ENCODE data around the gene DSCAML1.
"Not testable (repeated sequence)": the region's sequence is repeated elsewhere in the genome, so short reads cannot be mapped to it uniquely, and the experiment has no call there.

Gene DSCAML1

DNA sequence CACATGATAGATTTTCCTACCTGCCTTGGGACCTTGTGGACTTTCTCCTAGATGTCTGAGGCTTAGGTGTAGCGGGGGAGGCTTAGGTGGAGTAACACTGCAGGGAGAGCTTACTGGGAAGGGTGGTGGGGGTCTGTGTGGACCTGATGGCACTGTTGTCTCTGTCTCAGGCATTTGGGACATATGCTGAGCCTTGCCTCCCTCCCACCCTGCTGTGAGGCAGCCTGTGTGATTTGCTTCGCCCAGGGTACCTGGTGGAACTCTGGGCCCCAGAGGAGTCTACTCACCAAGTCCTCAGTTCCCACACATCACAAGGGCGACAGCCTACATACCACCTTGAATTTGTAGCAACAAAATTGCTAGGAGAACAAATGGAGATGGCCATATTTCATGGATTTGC, 388.7 kb downstream of the DSCAML1 start:
- intact Hi-C loops (cut with DNase I; ENCODE audit: low total_unique reads) = no loop called here
- peaks cover 79 to 94% (median 79%) of the 10 kb centered on the region in 3 donors for H3K36me3 ChIP-seq

GRCh38 chr11:117407016-117407415, 390.0 kb downstream of the DSCAML1 start:
- peaks cover 82 to 95% (median 85%) of the 10 kb centered on the region in 3 donors for H3K36me3 ChIP-seq
- H3K27me3 ChIP-seq = no peaks in the 10 kb centered on the region
- TF ChIP-seq, protein P1, sequence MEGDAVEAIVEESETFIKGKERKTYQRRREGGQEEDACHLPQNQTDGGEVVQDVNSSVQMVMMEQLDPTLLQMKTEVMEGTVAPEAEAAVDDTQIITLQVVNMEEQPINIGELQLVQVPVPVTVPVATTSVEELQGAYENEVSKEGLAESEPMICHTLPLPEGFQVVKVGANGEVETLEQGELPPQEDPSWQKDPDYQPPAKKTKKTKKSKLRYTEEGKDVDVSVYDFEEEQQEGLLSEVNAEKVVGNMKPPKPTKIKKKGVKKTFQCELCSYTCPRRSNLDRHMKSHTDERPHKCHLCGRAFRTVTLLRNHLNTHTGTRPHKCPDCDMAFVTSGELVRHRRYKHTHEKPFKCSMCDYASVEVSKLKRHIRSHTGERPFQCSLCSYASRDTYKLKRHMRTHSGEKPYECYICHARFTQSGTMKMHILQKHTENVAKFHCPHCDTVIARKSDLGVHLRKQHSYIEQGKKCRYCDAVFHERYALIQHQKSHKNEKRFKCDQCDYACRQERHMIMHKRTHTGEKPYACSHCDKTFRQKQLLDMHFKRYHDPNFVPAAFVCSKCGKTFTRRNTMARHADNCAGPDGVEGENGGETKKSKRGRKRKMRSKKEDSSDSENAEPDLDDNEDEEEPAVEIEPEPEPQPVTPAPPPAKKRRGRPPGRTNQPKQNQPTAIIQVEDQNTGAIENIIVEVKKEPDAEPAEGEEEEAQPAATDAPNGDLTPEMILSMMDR (IDR thresholded peaks at IDR 0.05) = no peak
- H3K27ac ChIP-seq = no peak overlapping the region
- no peak for DNase-seq
- peaks cover 0 to 6% (median 0%) of the 10 kb centered on the region in 3 donors for H3K9me3 ChIP-seq
- H3K4me1 ChIP-seq = no peaks in the 10 kb centered on the region
- intact Hi-C loops (cut with DNase I; ENCODE audit: low total_unique reads) = no loop called here
- no peak overlapping the region for H3K4me3 ChIP-seq

More for the DNA sequence above, 388.7 kb downstream of the DSCAML1 start:
- H3K9me3 ChIP-seq = peaks cover 0 to 6% (median 0%) of the 10 kb centered on the region in 3 donors
- H3K4me3 ChIP-seq = no peak overlapping the region
- H3K4me1 ChIP-seq = no peaks in the 10 kb centered on the region
- no peak overlapping the region for H3K27ac ChIP-seq
- peak in 1 of 2 donors; percentile 32 for DNase-seq
- no peaks in the 10 kb centered on the region for H3K27me3 ChIP-seq
- TF ChIP-seq, protein P1 (IDR thresholded peaks at IDR 0.05) = no peak

DNA sequence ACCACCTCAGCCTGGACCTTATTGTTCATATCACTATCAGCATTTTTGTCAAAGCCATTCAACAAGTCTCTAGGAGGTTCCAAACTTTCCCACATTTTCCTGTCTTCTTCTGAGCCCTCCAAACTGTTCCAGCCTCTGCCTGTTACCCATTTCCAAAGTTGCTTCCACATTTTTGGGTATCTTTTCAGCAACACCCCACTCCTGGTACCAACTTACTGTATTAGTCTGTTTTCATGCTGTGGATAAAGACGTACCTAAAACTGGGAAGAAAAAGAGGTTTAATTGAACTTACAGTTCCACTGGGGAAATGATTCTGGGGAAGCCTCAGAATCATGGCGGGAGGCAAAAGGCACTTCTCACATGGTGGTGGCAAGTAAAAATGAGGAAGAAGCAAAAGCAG, 391.1 kb downstream of the DSCAML1 start:
- H3K4me3 ChIP-seq; H3K27me3 ChIP-seq; DNase-seq; H3K9me3 ChIP-seq; H3K4me1 ChIP-seq; intact Hi-C loops (cut with DNase I; ENCODE audit: low total_unique reads); H3K27ac ChIP-seq: not testable (repeated sequence)
- peaks cover 74 to 88% (median 76%) of the 10 kb centered on the region in 3 donors for H3K36me3 ChIP-seq

DNA sequence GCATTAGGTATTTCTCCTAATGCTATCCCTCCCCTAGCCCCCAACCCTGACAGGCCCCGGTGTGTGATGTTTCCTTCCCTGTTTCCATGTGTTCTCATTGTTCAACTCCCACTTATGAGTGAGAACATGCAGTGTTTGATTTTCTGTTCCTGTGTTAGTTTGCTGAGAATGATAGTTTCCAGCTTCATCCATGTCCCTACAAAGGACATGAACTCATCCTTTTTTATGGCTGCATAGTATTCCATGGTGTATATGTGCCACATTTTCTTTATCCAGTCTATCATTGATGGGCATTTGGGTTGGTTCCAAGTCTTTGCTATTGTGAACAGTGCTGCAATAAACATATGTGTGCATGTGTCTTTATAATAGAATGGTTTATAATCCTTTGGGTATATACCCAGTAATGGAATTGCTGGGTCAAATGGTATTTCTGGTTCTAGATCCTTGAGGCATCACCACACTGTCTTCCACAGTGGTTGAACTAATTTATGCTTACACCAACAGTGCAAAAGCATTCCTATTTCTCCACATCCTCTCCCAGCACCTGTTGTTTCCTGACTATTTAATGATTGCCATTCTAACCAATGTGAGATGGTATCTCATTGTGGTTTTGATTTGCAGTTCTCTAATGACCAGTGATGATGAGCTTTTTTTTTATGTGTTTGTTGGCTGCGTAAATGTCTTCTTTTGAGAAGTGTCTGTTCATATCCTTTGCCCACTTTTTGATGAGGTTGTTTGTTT, 397.7 kb downstream of the DSCAML1 start:
- H3K36me3 ChIP-seq = peaks cover 64 to 75% (median 67%) of the 10 kb centered on the region in 3 donors
- DNase-seq; H3K27ac ChIP-seq; H3K27me3 ChIP-seq; intact Hi-C loops (cut with DNase I; ENCODE audit: low total_unique reads); H3K4me3 ChIP-seq; H3K4me1 ChIP-seq: not testable (repeated sequence)
- H3K9me3 ChIP-seq = peaks cover 0 to 11% (median 3%) of the 10 kb centered on the region in 3 donors

DNA sequence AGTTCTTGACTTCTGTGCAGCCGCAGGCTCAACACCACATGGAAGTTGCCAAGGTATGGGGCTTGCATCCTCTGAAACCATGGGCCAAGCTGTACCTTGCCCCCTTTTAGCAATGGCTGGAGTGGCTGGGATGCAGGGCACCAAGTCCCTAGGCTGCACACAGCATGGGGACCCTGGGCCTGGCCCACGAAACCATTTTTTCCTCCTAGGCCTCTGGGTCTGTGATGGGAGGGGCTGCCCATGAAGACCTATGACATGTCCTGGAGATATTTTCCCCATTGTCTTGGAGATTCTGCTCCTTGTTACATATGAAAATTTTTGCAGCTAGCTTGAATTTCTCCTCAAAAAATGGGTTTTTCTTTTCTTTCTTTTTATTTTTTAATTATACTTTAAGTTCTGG, 398.4 kb downstream of the DSCAML1 start:
- H3K36me3 ChIP-seq = peaks cover 66 to 75% (median 71%) of the 10 kb centered on the region in 3 donors
- H3K27me3 ChIP-seq; H3K4me3 ChIP-seq; H3K4me1 ChIP-seq; H3K27ac ChIP-seq; intact Hi-C loops (cut with DNase I; ENCODE audit: low total_unique reads): not testable (repeated sequence)
- H3K9me3 ChIP-seq = peaks cover 0 to 11% (median 3%) of the 10 kb centered on the region in 3 donors
- DNase-seq = peak in 1 of 2 donors; percentile 37

GRCh38 chr11:117396970-117397369, 400.0 kb downstream of the DSCAML1 start:
- H3K36me3 ChIP-seq = peaks cover 69 to 75% (median 75%) of the 10 kb centered on the region in 3 donors
- DNase-seq = peak in 1 of 2 donors; percentile 34
- H3K27me3 ChIP-seq = no peaks in the 10 kb centered on the region

DNA sequence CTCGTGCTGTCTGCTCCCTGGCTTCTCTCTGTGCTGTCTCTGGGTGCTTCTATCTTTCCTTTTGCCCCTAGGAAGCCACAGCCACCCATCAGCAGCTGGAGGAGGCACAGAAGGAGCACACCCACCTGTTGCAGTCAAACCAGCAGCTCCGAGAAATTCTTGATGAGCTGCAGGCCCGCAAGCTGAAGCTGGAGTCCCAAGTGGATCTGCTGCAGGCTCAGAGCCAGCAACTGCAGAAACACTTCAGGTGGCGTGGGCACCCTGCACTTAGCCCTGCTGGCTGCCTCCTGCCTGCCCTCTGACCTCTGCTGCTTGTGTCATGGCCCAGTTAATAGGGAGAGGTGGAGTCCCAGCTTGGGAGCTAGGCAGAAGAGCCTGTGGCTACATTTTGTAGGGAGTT, 401.5 kb downstream of the DSCAML1 start:
- intact Hi-C loops (cut with DNase I; ENCODE audit: low total_unique reads) = no loop called here
- no peaks in the 10 kb centered on the region for H3K4me1 ChIP-seq
- TF ChIP-seq, protein P1 (IDR thresholded peaks at IDR 0.05) = no peak
- peak in 1 of 2 donors; percentile 25 for DNase-seq
- H3K27ac ChIP-seq = no peak overlapping the region
- H3K36me3 ChIP-seq = peaks cover 84 to 90% (median 87%) of the 10 kb centered on the region in 3 donors
- peaks cover 0 to 11% (median 3%) of the 10 kb centered on the region in 3 donors for H3K9me3 ChIP-seq
- H3K27me3 ChIP-seq = no peaks in the 10 kb centered on the region
- H3K4me3 ChIP-seq = no peak overlapping the region

More at GRCh38 chr11:117396970-117397369, 400.0 kb downstream of the DSCAML1 start:
- intact Hi-C loops (cut with DNase I; ENCODE audit: low total_unique reads) = no loop called here
- TF ChIP-seq, protein P1 (IDR thresholded peaks at IDR 0.05) = no peak
- H3K4me1 ChIP-seq = no peaks in the 10 kb centered on the region
- H3K27ac ChIP-seq = no peak overlapping the region
- H3K9me3 ChIP-seq = peaks cover 0 to 11% (median 3%) of the 10 kb centered on the region in 3 donors
- H3K4me3 ChIP-seq = no peak overlapping the region
